GM12801 (cell line): ENCODE measurements around the gene CDH4.

Experiments
- TF ChIP-seq, protein P1 (sequence below): IDR thresholded peaks from one replicate; pipeline ENCODE4 v1.5.1; 2011; ENCODE audit warnings: control low read depth; ENCODE audit not compliant: insufficient read length; ENCODE audit errors: extremely low read depth

CDH4 gene

GRCh38 chr20:61697666-61698597 lies 445.9 kb downstream of the CDH4 start:
- TF ChIP-seq, protein P1, sequence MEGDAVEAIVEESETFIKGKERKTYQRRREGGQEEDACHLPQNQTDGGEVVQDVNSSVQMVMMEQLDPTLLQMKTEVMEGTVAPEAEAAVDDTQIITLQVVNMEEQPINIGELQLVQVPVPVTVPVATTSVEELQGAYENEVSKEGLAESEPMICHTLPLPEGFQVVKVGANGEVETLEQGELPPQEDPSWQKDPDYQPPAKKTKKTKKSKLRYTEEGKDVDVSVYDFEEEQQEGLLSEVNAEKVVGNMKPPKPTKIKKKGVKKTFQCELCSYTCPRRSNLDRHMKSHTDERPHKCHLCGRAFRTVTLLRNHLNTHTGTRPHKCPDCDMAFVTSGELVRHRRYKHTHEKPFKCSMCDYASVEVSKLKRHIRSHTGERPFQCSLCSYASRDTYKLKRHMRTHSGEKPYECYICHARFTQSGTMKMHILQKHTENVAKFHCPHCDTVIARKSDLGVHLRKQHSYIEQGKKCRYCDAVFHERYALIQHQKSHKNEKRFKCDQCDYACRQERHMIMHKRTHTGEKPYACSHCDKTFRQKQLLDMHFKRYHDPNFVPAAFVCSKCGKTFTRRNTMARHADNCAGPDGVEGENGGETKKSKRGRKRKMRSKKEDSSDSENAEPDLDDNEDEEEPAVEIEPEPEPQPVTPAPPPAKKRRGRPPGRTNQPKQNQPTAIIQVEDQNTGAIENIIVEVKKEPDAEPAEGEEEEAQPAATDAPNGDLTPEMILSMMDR, result no peak

GRCh38 chr20:61698598-61699494 lies 446.8 kb downstream of the CDH4 start:
- TF ChIP-seq, protein P1, result no peak

- TF ChIP-seq, protein P1, result no peak
These were observed 447.7 kb downstream of the CDH4 start for GRCh38 chr20:61699495-61700374.

GRCh38 chr20:61700595-61701140 lies 448.6 kb downstream of the CDH4 start:
- TF ChIP-seq, protein P1, result no peak

GRCh38 chr20:61701401-61701800 lies 449.3 kb downstream of the CDH4 start:
- TF ChIP-seq, protein P1, result no peak

- TF ChIP-seq, protein P1, result no peak
These were observed 449.7 kb downstream of the CDH4 start for GRCh38 chr20:61701802-61702201.
